Esophagus (tissue), 2 donors: Measurements from ENCODE around the gene CD2. TPM values are rescaled to one million over a fixed set of nuclear protein-coding genes. Genes with fewer than 3 reads are reported as not detected.

Experiments used
- H3K27ac ChIP-seq, 2 donors: one replicate each; pipeline ENCODE4 v1.5.1; 2013; ENCODE audit warnings: low read depth in 2 of 2, mild to moderate bottlenecking in 2 of 2, inconsistent platforms in 1 of 2, low read length in 1 of 2, moderate library complexity in 1 of 2
- H3K27me3 ChIP-seq, 2 donors: one replicate each; pipeline ENCODE4 v1.6.1; 2013; ENCODE audit warnings: low read length in 2 of 2, control low read depth in 1 of 2, mild to moderate bottlenecking in 1 of 2; ENCODE audit not compliant: insufficient read depth in 2 of 2, control insufficient read depth in 1 of 2
- H3K36me3 ChIP-seq, 2 donors: one replicate each; pipeline ENCODE4 v1.6.1; 2013; ENCODE audit warnings: low read length in 1 of 2; ENCODE audit not compliant: control insufficient read depth in 2 of 2, insufficient read depth in 2 of 2
- H3K4me1 ChIP-seq, 2 donors: one replicate each; pipeline ENCODE4 v1.6.1; 2013; ENCODE audit warnings: low read length in 1 of 2; ENCODE audit not compliant: control insufficient read depth in 2 of 2, insufficient read depth in 2 of 2
- H3K4me3 ChIP-seq, 2 donors: one replicate each; pipeline ENCODE4 v1.5.1; 2013; ENCODE audit warnings: low read length in 2 of 2, mild to moderate bottlenecking in 2 of 2, low read depth in 1 of 2, moderate library complexity in 1 of 2
- H3K9me3 ChIP-seq, 2 donors: one replicate each; pipeline ENCODE4 v1.6.1; 2013; ENCODE audit warnings: mild to moderate bottlenecking in 2 of 2, low read depth in 1 of 2, low read length in 1 of 2, moderate library complexity in 1 of 2; ENCODE audit not compliant: control insufficient read depth in 2 of 2, insufficient read depth in 1 of 2
- WGBS, 2 donors: extraction: QIAGEN DNeasy Blood & Tissue Kit; methylation state at CpG; one replicate each; pipeline ENCODE4 v1.1.7; 2013; 5-methylcytosine and 5-hydroxymethylcytosine counted together
- polyA plus RNA-seq, 2 donors: library from polyadenylated mRNA; stranded (reverse); fragments of 200-250 nt; gene quantifications; one replicate each; pipeline ENCODE4 v1.2.3, GENCODE V29; 2013
- donor health status: healthy with polysubstance abuse.
- donor health status: Bipolar disorder and iron deficiency.

Gene CD2
- polyA plus RNA-seq, 2 donors, result 4.8 to 5.4 TPM

GRCh38 chr1:116786049-116786448 lies 31.8 kb downstream of the CD2 start:
- Histone ChIP-seq H3K9me3 (peaks cover 0 to 4% of the 10 kb centered on the region in 2 donors), H3K27me3 (no peaks in the 10 kb centered on the region)
- WGBS, 2 donors, result 94 to 96% methylated on average over 1 of the region's 1 CpG

GRCh38 chr1:116791727-116792126 lies 37.5 kb downstream of the CD2 start:
- H3K27ac ChIP-seq, result no peak overlapping the region
- no peaks in the 10 kb centered on the region for H3K27me3 ChIP-seq
- no peak overlapping the region for H3K4me3 ChIP-seq
- H3K4me1 ChIP-seq, result no peaks in the 10 kb centered on the region
- no peaks in the 10 kb centered on the region for H3K9me3 ChIP-seq
- no peaks in the 10 kb centered on the region for H3K36me3 ChIP-seq

More at GRCh38 chr1:116786049-116786448, 31.8 kb downstream of the CD2 start:
- Histone ChIP-seq H3K4me1 (no peaks in the 10 kb centered on the region), H3K4me3 (no peak overlapping the region), H3K27ac (no peak overlapping the region), H3K36me3 (no peaks in the 10 kb centered on the region)

- H3K27ac ChIP-seq, result no peak overlapping the region
- H3K4me1 ChIP-seq, result no peaks in the 10 kb centered on the region
- H3K4me3 ChIP-seq, result no peak overlapping the region
- H3K9me3 ChIP-seq, result no peaks in the 10 kb centered on the region
- 67 to 78% methylated on average over 2 of the region's 2 CpGs for WGBS, 2 donors
- H3K27me3 ChIP-seq, result no peaks in the 10 kb centered on the region
- H3K36me3 ChIP-seq, result no peaks in the 10 kb centered on the region
Measured at GRCh38 chr1:116793357-116793935, 39.2 kb downstream of the CD2 start.

- H3K36me3 ChIP-seq, result no peaks in the 10 kb centered on the region
- H3K9me3 ChIP-seq, result no peaks in the 10 kb centered on the region
- H3K4me1 ChIP-seq, result no peaks in the 10 kb centered on the region
- 87 to 92% methylated on average over 5 of the region's 5 CpGs for WGBS, 2 donors
- H3K27me3 ChIP-seq, result no peaks in the 10 kb centered on the region
- no peak overlapping the region for H3K27ac ChIP-seq
- H3K4me3 ChIP-seq, result no peak overlapping the region
Measured at GRCh38 chr1:116794371-116794770, 40.1 kb downstream of the CD2 start.

GRCh38 chr1:116794804-116795481 lies 40.7 kb downstream of the CD2 start:
- H3K27me3 ChIP-seq, result no peaks in the 10 kb centered on the region

GRCh38 chr1:116795482-116795829 lies 41.2 kb downstream of the CD2 start:
- Histone ChIP-seq H3K36me3 (no peaks in the 10 kb centered on the region), H3K27ac (no peak overlapping the region), H3K9me3 (no peaks in the 10 kb centered on the region), H3K4me1 (no peaks in the 10 kb centered on the region), H3K27me3 (no peaks in the 10 kb centered on the region), H3K4me3 (no peak overlapping the region)
- 96 to 98% methylated on average over 3 of the region's 3 CpGs for WGBS, 2 donors

More at GRCh38 chr1:116794804-116795481, 40.7 kb downstream of the CD2 start:
- no peaks in the 10 kb centered on the region for H3K36me3 ChIP-seq
- no peaks in the 10 kb centered on the region for H3K9me3 ChIP-seq
- no peaks in the 10 kb centered on the region for H3K4me1 ChIP-seq
- no peak overlapping the region for H3K4me3 ChIP-seq
- H3K27ac ChIP-seq, result no peak overlapping the region
- 81 to 88% methylated on average over 4 of the region's 4 CpGs for WGBS, 2 donors

GRCh38 chr1:116804736-116805135 lies 50.5 kb downstream of the CD2 start:
- WGBS, 2 donors, result 71 to 80% methylated on average over 2 of the region's 2 CpGs
- Histone ChIP-seq H3K27me3 (no peaks in the 10 kb centered on the region), H3K9me3 (no peaks in the 10 kb centered on the region), H3K27ac (peak overlapping the region in 1 of 2 donors; percentile 11), H3K4me1 (no peaks in the 10 kb centered on the region), H3K4me3 (no peak overlapping the region), H3K36me3 (no peaks in the 10 kb centered on the region)

GRCh38 chr1:116805398-116805797 lies 51.2 kb downstream of the CD2 start:
- 54 to 55% methylated on average over 2 of the region's 2 CpGs for WGBS, 2 donors
- H3K36me3 ChIP-seq, result no peaks in the 10 kb centered on the region
- H3K27ac ChIP-seq, result no peak overlapping the region
- no peaks in the 10 kb centered on the region for H3K4me1 ChIP-seq
- no peaks in the 10 kb centered on the region for H3K9me3 ChIP-seq
- H3K4me3 ChIP-seq, result no peak overlapping the region
- no peaks in the 10 kb centered on the region for H3K27me3 ChIP-seq

GRCh38 chr1:116806245-116806644 lies 52.0 kb downstream of the CD2 start:
- Histone ChIP-seq H3K27me3 (no peaks in the 10 kb centered on the region), H3K4me3 (no peak overlapping the region), H3K9me3 (no peaks in the 10 kb centered on the region), H3K27ac (no peak overlapping the region), H3K36me3 (no peaks in the 10 kb centered on the region), H3K4me1 (no peaks in the 10 kb centered on the region)
- WGBS, 2 donors, result 67 to 76% methylated on average over 1 of the region's 1 CpG

GRCh38 chr1:116806671-116807070 lies 52.4 kb downstream of the CD2 start:
- no peaks in the 10 kb centered on the region for H3K9me3 ChIP-seq
- H3K36me3 ChIP-seq, result no peaks in the 10 kb centered on the region
- H3K27ac ChIP-seq, result peak overlapping the region in 1 of 2 donors; percentile 57
- no peaks in the 10 kb centered on the region for H3K27me3 ChIP-seq
- H3K4me3 ChIP-seq, result no peak overlapping the region
- WGBS, 2 donors, result 84 to 87% methylated on average over 4 of the region's 4 CpGs
- H3K4me1 ChIP-seq, result no peaks in the 10 kb centered on the region
